T-cell (primary cell): ENCODE results near the gene ADARB2. TPM values are rescaled to one million over a fixed set of nuclear protein-coding genes. Genes with fewer than 3 reads are reported as not detected.

ENCODE experiments used
- ATAC-seq, 4 experiments: fragments of 200-7000 bp in 3 of 4; fragments of 150-1000 bp in 1 of 4; cut with Tn5 transposase; replicated peaks in 1 of 4; 1 replicate in 3 of 4; 2 replicates in 1 of 4; pipeline ENCODE4 v1.10.0; 2021; ENCODE audit warnings: moderate library complexity in 3 of 4, mild to moderate bottlenecking in 2 of 4, moderate number of reproducible peaks in 1 of 4
- CTCF ChIA-PET, 2 donors: fragments of 300-600 bp; sonication (Branson Sonifier 250); formaldehyde crosslinking; loops; one replicate each; lab custom pipeline; 2022; ENCODE audit warnings: antibody characterized with exemption in 2 of 2; lab: Charles Lee
- POLR2A ChIA-PET, 2 donors: fragments of 300-600 bp; sonication (Branson Sonifier 250); formaldehyde crosslinking; loops; one replicate each; lab custom pipeline; 2022; ENCODE audit warnings: antibody characterized with exemption in 2 of 2; lab: Charles Lee
- DNase-seq, 35 experiments: peaks; one replicate each; pipeline versions ENCODE4 v3.0.0 to v3.0.0-alpha.2; 2013 to 2023
- H3K27ac ChIP-seq: one replicate; pipeline ENCODE4 v1.5.1; 2013; ENCODE audit warnings: low read length
- H3K27me3 ChIP-seq, 2 experiments: replicated peaks in 1 of 2; 1 replicate in 1 of 2; 2 replicates in 1 of 2; pipeline versions ENCODE4 v1.6.1 to v1.7.0; 2013; ENCODE audit warnings: low read length in 1 of 2, mixed read lengths in 1 of 2; ENCODE audit not compliant: control insufficient read depth in 2 of 2, insufficient read depth in 2 of 2; ENCODE audit errors: extremely low read depth in 1 of 2
- H3K36me3 ChIP-seq, 2 donors: 1 replicate in 1 of 2; 2 replicates in 1 of 2; pipeline versions ENCODE4 v1.6.1 to v1.7.0; 2013; ENCODE audit warnings: low read length in 1 of 2; ENCODE audit not compliant: control insufficient read depth in 2 of 2, insufficient read depth in 1 of 2; ENCODE audit errors: extremely low read depth in 1 of 2
- H3K4me1 ChIP-seq, 2 experiments: 1 replicate in 1 of 2; 2 replicates in 1 of 2; pipeline versions ENCODE4 v1.6.1 to v1.7.0; 2013; ENCODE audit warnings: low read length in 2 of 2, mixed read lengths in 1 of 2; ENCODE audit not compliant: insufficient read depth in 2 of 2, control insufficient read depth in 1 of 2; ENCODE audit errors: extremely low read depth in 1 of 2
- H3K4me3 ChIP-seq, 2 donors: 1 replicate in 1 of 2; 2 replicates in 1 of 2; pipeline versions ENCODE4 v1.5.1 to v1.7.0; 2013; ENCODE audit warnings: mild to moderate bottlenecking in 2 of 2, low read length in 1 of 2, moderate library complexity in 1 of 2; ENCODE audit not compliant: control insufficient read depth in 1 of 2; ENCODE audit errors: extremely low read depth in 1 of 2
- H3K9me3 ChIP-seq: 2 replicates; pipeline ENCODE4 v1.7.0; 2013
- H3K27ac Mint-ChIP-seq, 2 donors: one replicate each; pipeline ENCODE4 v1.8.0; 2020 to 2021; ENCODE audit warnings: mild to moderate bottlenecking in 2 of 2, mixed read lengths in 2 of 2
- H3K27me3 Mint-ChIP-seq, 2 donors: one replicate each; pipeline ENCODE4 v1.8.0; 2021 to 2022; ENCODE audit warnings: mixed read lengths in 2 of 2
- H3K36me3 Mint-ChIP-seq: one replicate; pipeline ENCODE4 v1.8.0; 2021; ENCODE audit warnings: mixed read lengths
- H3K4me1 Mint-ChIP-seq, 3 donors: one replicate each; pipeline ENCODE4 v1.8.0; 2020 to 2022; ENCODE audit warnings: mixed read lengths in 3 of 3, mild to moderate bottlenecking in 1 of 3
- H3K4me3 Mint-ChIP-seq, 3 donors: one replicate each; pipeline ENCODE4 v1.8.0; 2020 to 2022; ENCODE audit warnings: mild to moderate bottlenecking in 3 of 3, mixed read lengths in 3 of 3, moderate library complexity in 3 of 3
- H3K9me3 Mint-ChIP-seq, 3 donors: one replicate each; pipeline ENCODE4 v1.8.0; 2020 to 2022; ENCODE audit warnings: mixed read lengths in 3 of 3
- WGBS: methylation state at CpG from one replicate; pipeline ENCODE4 v1.1.5; 2013; ENCODE audit warnings: missing lambda C conversion rate; ENCODE audit not compliant: insufficient coverage; 5-methylcytosine and 5-hydroxymethylcytosine counted together
- total RNA-seq, 35 experiments: library from RNA in 6 of 35; stranded (reverse) in 6 of 35; fragments of 120-200 nt in 1 of 35; gene quantifications; one replicate each; pipeline versions ENCODE4 v1.2.1 to v1.2.4 and lab custom pipeline; 2013 to 2026

The ADARB2 gene
- total RNA-seq, 5 donors from 2014 or later (not counting 1 experiment from before 2014, with no cell fraction given): 0.07 to 4.0 (median 0.41) TPM

- Histone ChIP-seq H3K27ac (no peak overlapping the region), H3K4me3 (no peak overlapping the region), H3K36me3 (no peaks in the 10 kb centered on the region), H3K9me3 (no peaks in the 10 kb centered on the region), H3K27me3 (peaks cover 0 to 9% of the 10 kb centered on the region in 2 experiments), H3K4me1 (no peaks in the 10 kb centered on the region)
- ATAC-seq (no peak), DNase-seq (no peak)
- Mint-ChIP-seq H3K27ac (no peak overlapping the region), H3K27me3 (peaks cover 4 to 7% of the 10 kb centered on the region in 2 donors), H3K9me3 (no peaks in the 10 kb centered on the region), H3K36me3 (no peaks in the 10 kb centered on the region), H3K4me3 (no peak overlapping the region), H3K4me1 (no peaks in the 10 kb centered on the region)
- CTCF ChIA-PET: no interaction called here
- POLR2A ChIA-PET: no interaction called here
- WGBS: 29% methylated on average over 3 of the region's 7 CpGs
Observed at GRCh38 chr10:1483826-1484225, 253.5 kb downstream of the ADARB2 start.

- WGBS: 55% methylated on average over 5 of the region's 10 CpGs
- Mint-ChIP-seq H3K9me3 (peaks cover 0 to 2% (median 0%) of the 10 kb centered on the region in 3 donors), H3K4me1 (no peaks in the 10 kb centered on the region), H3K4me3 (no peak overlapping the region), H3K36me3 (no peaks in the 10 kb centered on the region), H3K27me3 (peaks cover 4 to 7% of the 10 kb centered on the region in 2 donors), H3K27ac (no peak overlapping the region)
- no peak for DNase-seq
- Histone ChIP-seq H3K4me3 (no peak overlapping the region), H3K36me3 (no peaks in the 10 kb centered on the region), H3K9me3 (no peaks in the 10 kb centered on the region), H3K27ac (no peak overlapping the region), H3K4me1 (no peaks in the 10 kb centered on the region), H3K27me3 (peaks cover 0 to 11% of the 10 kb centered on the region in 2 experiments)
- no peak for ATAC-seq
- CTCF ChIA-PET: no interaction called here
- POLR2A ChIA-PET: no interaction called here
Observed at GRCh38 chr10:1483246-1483645, 254.1 kb downstream of the ADARB2 start.

- Histone ChIP-seq H3K27me3 (peaks cover 0 to 27% of the 10 kb centered on the region in 2 experiments), H3K4me3 (no peak overlapping the region), H3K36me3 (no peaks in the 10 kb centered on the region), H3K4me1 (no peaks in the 10 kb centered on the region), H3K9me3 (no peaks in the 10 kb centered on the region), H3K27ac (no peak overlapping the region)
- 88% methylated on average over 8 of the region's 9 CpGs for WGBS
- Mint-ChIP-seq H3K4me1 (no peaks in the 10 kb centered on the region), H3K27me3 (peaks cover 13 to 28% of the 10 kb centered on the region in 2 donors), H3K4me3 (no peak overlapping the region), H3K27ac (no peak overlapping the region), H3K9me3 (peaks cover 0 to 2% (median 0%) of the 10 kb centered on the region in 3 donors), H3K36me3 (no peaks in the 10 kb centered on the region)
- ChIA-PET CTCF (no interaction called here), POLR2A (no interaction called here)
- DNase-seq: no peak
- ATAC-seq: no peak
Observed at GRCh38 chr10:1477578-1477977, 259.7 kb downstream of the ADARB2 start.

- H3K4me3 Mint-ChIP-seq: no peak overlapping the region
- DNase-seq (no peak), ATAC-seq (no peak)
- no peak overlapping the region for H3K27ac Mint-ChIP-seq
- ChIA-PET CTCF (no interaction called here), POLR2A (no interaction called here)
- H3K36me3 Mint-ChIP-seq: no peaks in the 10 kb centered on the region
- peaks cover 13 to 33% of the 10 kb centered on the region in 2 donors for H3K27me3 Mint-ChIP-seq
- H3K4me1 Mint-ChIP-seq: no peaks in the 10 kb centered on the region
- Histone ChIP-seq H3K36me3 (no peaks in the 10 kb centered on the region), H3K27ac (no peak overlapping the region), H3K27me3 (peaks cover 0 to 31% of the 10 kb centered on the region in 2 experiments), H3K4me1 (no peaks in the 10 kb centered on the region), H3K4me3 (no peak overlapping the region), H3K9me3 (no peaks in the 10 kb centered on the region)
- 67% methylated on average over 6 of the region's 13 CpGs for WGBS
- H3K9me3 Mint-ChIP-seq: peaks cover 0 to 2% (median 0%) of the 10 kb centered on the region in 3 donors
Observed at GRCh38 chr10:1476455-1476803, 260.9 kb downstream of the ADARB2 start.

GRCh38 chr10:1475771-1476454 is 261.4 kb downstream of the ADARB2 start:
- Mint-ChIP-seq H3K4me3 (no peak overlapping the region), H3K27me3 (peaks cover 13 to 33% of the 10 kb centered on the region in 2 donors), H3K4me1 (no peaks in the 10 kb centered on the region), H3K9me3 (peaks cover 0 to 2% (median 0%) of the 10 kb centered on the region in 3 donors), H3K27ac (no peak overlapping the region), H3K36me3 (no peaks in the 10 kb centered on the region)
- ChIA-PET POLR2A (no interaction called here), CTCF (no interaction called here)
- H3K27me3 ChIP-seq: peaks cover 0 to 31% of the 10 kb centered on the region in 2 experiments
- H3K4me3 ChIP-seq: no peak overlapping the region
- 59% methylated on average over 3 of the region's 6 CpGs for WGBS
- no peak for ATAC-seq
- H3K36me3 ChIP-seq: no peaks in the 10 kb centered on the region
- no peaks in the 10 kb centered on the region for H3K4me1 ChIP-seq
- no peak for DNase-seq
- H3K27ac ChIP-seq: no peak overlapping the region
- H3K9me3 ChIP-seq: no peaks in the 10 kb centered on the region

- H3K4me3 Mint-ChIP-seq: no peak overlapping the region
- no peaks in the 10 kb centered on the region for H3K4me1 ChIP-seq
- H3K4me3 ChIP-seq: no peak overlapping the region
- CTCF ChIA-PET: no interaction called here
- peaks cover 0 to 31% of the 10 kb centered on the region in 2 experiments for H3K27me3 ChIP-seq
- no peak for DNase-seq
- H3K9me3 ChIP-seq: no peaks in the 10 kb centered on the region
- H3K9me3 Mint-ChIP-seq: peaks cover 0 to 2% (median 0%) of the 10 kb centered on the region in 3 donors
- H3K27me3 Mint-ChIP-seq: peaks cover 13 to 33% of the 10 kb centered on the region in 2 donors
- H3K36me3 Mint-ChIP-seq: no peaks in the 10 kb centered on the region
- WGBS: 53% methylated on average over 11 of the region's 16 CpGs
- POLR2A ChIA-PET: no interaction called here
- no peaks in the 10 kb centered on the region for H3K36me3 ChIP-seq
- ATAC-seq: no peak
- no peaks in the 10 kb centered on the region for H3K4me1 Mint-ChIP-seq
- H3K27ac ChIP-seq: no peak overlapping the region
- no peak overlapping the region for H3K27ac Mint-ChIP-seq
Observed at GRCh38 chr10:1475098-1475591, 262.2 kb downstream of the ADARB2 start.
